Activated CD4-positive, alpha-beta T cell treated with anti-CD3 and anti-CD28 coated beads for 48 hours (primary cell): Measurements from ENCODE around the gene SOBP.

Experiments used
- DNase-seq: peaks from one replicate; pipeline ENCODE4 v3.0.0-alpha.2; 2020

Gene SOBP

DNA sequence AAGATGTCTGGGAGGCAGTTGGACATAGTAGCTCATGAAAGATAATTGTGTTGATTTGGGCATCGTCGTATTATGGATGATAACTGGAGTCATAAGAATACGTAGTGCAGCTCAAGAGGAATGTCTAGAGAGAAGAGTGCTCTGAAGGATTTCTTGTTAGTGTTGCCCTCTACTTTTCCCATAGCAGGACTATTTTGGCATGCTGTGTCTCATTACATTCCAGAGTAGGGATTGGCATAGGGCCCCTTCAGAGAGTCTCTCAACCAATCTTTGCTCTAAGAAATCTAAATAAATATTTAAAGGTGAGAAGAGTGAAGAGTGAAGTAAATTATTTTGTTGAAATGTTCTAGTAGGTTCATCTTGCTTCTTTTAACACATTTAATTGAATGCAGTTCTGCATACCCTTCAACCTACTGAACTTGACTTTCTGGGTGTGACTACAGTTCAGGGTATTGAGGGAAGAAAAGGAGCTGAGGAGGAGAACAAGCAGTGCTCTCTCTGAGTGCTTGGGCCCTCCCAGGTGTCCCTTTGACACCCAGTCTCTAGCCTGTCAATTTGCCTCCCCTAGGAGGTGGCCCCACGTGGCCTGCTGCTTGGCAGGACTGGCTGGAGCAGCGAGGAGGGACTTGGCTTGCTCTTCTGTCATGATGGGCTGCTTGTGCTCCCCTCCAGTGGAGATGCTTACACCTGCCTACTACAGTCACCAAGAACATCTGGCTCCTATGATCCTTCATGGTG is 33.3 kb downstream of the SOBP start:
- DNase-seq: no peak

DNA sequence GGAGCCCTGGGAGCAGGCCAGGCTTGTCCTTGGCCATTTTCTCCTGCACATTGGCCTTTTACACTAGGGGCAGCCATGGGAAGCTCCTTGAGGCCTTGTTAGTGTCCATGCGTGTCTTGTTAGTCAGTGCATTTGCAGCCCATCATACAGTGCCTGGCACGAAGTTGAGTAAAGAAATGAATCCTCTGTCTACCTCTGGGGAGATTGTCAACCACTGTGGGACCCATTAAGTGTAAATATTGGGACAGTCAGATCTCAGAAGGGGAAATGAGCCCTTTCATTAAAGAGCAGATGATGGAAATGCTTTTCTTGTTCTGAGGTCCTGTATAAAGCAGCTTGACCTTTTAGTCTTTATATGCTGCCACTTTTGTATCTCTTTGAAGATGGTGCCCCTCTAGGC is 33.9 kb downstream of the SOBP start:
- no peak for DNase-seq

GRCh38 chr6:107524626-107525025 is 34.7 kb downstream of the SOBP start:
- DNase-seq: no peak

GRCh38 chr6:107531868-107532267 is 42.0 kb downstream of the SOBP start:
- no peak for DNase-seq

DNA sequence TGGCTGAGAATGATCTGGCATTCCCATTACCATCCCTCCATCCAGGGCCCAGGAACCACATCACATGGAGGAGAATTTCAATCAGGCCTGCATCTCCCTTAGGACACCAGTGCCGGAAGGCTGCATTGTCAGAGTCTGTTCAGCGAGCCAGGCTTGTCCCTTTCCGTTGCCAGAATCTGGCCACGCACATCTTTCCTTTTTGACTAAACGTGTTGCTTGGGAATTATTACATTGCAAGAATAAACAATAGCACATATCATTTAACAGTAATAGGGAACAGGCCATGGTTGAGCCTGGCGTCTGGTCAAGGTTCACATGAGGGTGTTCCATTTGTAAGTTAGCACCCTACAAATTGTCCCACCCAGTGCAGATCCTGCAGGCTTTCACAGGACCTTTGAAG is 42.8 kb downstream of the SOBP start:
- no peak for DNase-seq

DNA sequence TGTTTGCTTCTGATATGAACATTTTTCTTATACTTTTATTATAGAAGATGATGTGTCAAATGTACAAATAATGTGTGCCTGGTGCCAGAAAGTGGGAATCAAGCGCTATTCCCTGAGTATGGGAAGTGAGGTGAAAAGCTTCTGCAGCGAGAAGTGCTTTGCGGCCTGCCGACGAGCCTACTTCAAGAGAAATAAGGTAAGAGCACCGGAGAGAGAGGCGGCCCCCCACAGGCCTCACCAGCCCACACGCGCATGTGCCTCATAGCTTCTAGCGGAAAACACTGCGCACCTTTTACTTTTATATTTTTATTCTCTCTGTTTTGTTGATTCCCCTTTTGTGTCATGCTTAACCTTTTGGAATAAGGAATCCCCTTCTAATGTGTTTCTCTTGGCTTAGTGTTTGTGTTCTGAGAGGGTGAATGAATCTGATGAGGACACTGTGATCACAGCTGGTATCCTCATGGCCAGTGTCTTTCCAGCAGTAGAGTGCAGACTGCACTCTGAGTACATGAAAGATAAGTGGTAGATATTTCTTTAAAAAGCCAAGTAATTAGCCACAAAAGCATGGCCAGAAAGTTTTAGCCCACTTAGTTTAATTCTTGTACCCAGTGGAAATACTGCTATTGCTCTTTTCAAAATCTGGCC is 43.6 kb downstream of the SOBP start:
- no peak for DNase-seq

- no peak for DNase-seq
Observed at GRCh38 chr6:107534571-107535141, 44.7 kb downstream of the SOBP start.

DNA sequence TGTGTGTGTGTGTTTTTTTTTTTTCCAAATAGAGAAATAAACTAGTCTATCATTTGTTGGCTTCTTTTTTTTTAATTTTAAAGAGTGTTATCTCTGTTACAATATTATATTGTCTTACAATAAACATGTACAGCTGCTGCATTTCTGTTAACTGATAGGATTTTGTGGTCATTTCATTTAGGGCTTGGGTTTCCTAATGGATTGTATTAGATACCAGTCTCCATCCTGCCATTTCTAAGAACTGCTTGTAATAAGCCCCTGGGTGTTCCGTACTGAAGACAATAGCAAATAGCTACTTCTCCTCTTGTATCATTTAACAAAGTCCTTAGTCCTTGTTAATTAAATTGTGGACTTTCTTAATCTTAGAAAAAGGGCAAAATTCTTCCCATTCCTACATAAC is 45.7 kb downstream of the SOBP start:
- DNase-seq: no peak

DNA sequence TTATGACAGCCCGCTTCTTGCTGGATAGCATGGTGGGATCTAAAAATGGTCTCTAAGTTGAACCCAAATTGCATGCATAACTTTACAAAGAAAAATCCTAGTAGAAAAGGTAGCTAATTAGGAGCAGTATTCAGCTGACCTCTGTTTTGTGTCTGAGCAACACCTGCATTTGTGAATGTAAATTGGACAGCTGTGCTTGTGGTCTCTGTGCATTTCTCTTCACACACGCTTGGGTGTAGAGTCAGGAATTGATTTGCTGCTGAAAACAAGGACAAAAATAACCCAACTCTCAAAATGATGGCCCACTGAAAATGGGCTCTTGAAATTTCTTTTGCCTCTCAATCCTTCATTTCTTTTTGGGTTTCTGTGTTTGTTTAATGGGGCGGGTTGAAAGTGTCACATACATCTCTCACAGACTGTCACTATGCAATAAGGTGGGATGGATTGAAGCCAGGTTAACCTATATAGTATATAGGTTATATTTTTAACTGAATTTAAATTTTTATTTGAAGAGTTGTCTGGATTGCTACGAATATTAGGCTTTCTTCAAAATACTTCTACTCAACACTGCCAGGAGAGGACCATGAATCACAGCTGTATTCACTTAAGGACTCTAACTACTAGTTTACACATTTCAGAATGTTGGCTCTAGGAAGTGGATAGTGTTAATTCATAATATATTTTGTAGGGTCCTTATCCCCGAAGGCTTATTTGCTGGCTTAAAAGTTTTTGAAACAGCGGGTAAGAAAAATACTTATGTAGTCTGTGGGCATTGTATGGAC is 46.5 kb downstream of the SOBP start:
- DNase-seq: no peak

- DNase-seq: no peak
Observed at GRCh38 chr6:107537559-107537958, 47.6 kb downstream of the SOBP start.

- no peak for DNase-seq
Observed at GRCh38 chr6:107538856-107539387, 49.0 kb downstream of the SOBP start.

DNA sequence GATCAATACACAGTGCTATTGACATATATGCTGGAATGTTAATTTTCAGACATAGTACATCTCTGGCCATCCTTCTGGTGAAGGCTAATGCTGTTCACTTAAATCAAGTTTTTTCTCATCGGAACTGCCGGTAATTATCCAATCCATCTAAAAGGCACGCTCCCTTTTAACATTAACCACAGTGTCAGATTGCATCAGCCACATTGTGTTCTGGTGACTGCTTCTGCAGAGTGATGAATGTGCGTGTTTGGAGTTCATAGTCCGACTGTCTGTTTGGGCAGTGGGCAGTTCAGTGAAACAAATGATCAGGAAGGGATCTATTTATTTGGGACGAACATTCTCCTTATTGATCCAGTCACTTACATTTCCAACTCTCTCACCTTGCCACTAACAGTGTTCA is 49.5 kb downstream of the SOBP start:
- no peak for DNase-seq

DNA sequence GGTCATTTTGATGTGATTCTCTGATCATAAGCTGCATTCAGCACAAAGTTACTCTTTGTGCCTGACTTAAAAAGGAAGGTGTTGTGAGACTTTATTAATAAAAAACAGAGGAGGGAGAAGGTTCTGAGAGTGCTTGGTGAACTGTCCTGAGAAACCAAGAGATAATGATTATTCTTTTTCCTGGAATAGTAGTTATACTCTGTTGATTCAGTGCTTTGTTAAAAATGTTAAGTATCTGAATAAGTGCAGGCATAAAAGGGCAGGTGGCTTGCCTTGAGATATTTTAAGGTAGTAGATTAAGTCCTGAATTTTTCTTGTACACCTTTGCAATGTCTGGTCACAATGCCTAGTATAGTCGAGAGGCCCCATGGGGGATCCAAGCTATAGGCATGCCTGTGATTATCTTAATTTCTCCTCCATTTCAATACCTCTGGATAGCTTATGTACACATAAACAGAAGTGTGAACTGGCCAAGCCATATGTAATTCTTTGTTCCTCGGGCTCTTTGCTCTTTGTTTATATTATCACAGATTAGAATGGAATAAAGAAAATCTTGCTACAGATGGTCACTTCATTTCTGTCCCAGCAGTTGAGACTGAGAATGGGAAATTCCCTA is 50.0 kb downstream of the SOBP start:
- no peak for DNase-seq

- DNase-seq: no peak
Observed at GRCh38 chr6:107540465-107540857, 50.5 kb downstream of the SOBP start.

- no peak for DNase-seq
Observed at GRCh38 chr6:107542192-107542668, 52.3 kb downstream of the SOBP start.

- no peak for DNase-seq
Observed at GRCh38 chr6:107543088-107543487, 53.2 kb downstream of the SOBP start.

DNA sequence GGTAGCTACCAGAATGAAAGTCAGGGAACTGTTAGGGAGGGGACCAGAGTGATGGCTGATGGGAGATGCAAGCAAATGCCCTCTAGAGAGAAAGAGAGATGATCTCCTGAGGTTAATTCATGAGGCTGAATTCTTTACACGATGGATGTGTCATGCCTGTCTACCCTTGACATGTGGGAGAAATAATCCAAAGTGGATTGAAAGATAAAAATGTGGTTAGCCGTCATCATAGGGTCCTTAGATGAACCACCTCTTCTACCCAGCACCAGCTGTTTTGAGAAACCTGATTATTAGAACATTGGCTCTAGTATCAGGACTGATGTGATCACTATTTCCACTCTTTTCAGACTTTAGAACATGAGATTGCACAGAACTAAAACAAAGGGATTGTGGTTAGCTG is 53.6 kb downstream of the SOBP start:
- no peak for DNase-seq

DNA sequence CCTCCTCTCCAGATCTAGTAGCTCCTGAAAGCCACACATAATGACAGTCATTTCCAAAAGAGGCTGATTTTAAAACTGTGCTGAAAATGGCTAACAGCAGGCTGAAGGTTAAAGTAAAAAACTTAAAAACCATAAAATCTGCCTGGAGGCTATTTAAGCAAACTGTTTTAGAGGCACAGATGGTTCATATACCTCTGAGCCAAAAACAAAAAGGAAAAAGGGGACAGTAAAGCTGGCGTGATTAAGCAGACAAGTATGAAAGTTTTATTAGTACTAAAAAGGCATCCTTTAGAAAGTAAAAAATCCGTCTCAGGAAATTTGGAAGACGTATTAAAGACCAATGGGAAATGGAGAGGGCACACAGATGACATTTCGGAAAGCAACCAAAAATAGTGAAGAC is 55.8 kb downstream of the SOBP start:
- DNase-seq: no peak

DNA sequence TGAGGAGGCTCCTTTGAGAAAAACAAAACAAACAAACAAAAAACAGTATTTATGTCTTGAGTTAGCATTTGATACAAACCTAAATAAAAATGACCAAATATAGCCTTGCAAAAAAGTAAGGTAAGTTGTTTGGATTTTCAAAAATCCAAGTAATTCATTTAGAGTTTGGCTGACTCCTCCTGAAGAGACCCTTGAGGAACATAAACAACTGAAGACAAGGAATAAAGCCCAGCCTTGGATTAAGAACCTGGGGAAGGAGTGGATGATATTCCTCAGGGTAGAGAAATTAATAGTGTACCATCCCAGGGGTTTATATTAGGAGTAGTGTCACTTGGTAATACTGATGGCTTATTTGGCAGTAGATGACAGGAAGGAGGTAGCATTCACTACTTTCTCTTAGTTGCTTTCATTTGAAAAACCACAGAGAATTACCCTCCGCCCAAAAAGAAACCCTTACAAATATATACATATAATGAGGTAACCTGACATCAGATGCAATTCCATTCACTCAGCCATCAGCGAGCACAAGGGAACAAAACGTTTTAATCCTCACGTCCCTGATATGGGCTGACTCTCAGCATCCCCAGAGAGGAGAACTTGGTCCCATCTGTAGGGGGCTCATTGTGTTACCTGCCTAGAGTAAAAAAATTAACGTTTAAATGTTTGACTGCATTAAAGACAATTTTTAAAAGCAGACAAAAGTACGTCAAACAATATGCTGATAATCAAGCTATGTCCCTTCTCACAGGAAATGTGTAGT is 57.0 kb downstream of the SOBP start:
- DNase-seq: no peak

GRCh38 chr6:107547451-107547840 is 57.5 kb downstream of the SOBP start:
- DNase-seq: no peak

GRCh38 chr6:107550241-107550840 is 60.4 kb downstream of the SOBP start:
- no peak for DNase-seq

DNA sequence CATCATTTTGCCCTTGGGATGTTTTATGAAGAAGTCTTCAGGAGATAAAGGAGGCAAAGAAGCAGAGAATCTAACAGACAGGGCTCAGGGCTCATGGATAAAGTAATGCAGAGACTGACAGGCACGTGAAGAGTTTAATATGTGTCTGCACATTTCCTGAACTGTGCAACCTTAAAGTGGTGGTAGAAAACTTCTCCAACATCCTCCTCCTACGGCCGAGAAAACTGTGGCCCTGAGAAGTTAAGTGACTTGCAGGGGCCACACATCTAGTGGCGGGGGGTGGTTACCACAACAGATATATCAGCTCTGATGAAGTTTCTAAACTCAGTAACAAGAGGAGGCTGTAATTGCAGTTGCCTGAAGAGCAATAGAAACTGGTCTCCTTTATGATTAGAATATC is 61.0 kb downstream of the SOBP start:
- no peak for DNase-seq
